GM21737 (cell line): Measurements from ENCODE around the gene MUC20.
"Not testable (repeated sequence)": the region's sequence is repeated elsewhere in the genome, so short reads cannot be mapped to it uniquely, and the experiment has no call there.

ENCODE experiments used
- ATAC-seq: cut with Tn5 transposase; IDR thresholded peaks from one replicate; pipeline ENCODE4 v1.9.1; 2021; ENCODE audit warnings: mild to moderate bottlenecking, moderate library complexity; ENCODE audit not compliant: unreplicated experiment

Gene MUC20

GRCh38 chr3:195710126-195710905, 10.5 kb upstream of the MUC20 start:
- ATAC-seq: not testable (repeated sequence)

DNA sequence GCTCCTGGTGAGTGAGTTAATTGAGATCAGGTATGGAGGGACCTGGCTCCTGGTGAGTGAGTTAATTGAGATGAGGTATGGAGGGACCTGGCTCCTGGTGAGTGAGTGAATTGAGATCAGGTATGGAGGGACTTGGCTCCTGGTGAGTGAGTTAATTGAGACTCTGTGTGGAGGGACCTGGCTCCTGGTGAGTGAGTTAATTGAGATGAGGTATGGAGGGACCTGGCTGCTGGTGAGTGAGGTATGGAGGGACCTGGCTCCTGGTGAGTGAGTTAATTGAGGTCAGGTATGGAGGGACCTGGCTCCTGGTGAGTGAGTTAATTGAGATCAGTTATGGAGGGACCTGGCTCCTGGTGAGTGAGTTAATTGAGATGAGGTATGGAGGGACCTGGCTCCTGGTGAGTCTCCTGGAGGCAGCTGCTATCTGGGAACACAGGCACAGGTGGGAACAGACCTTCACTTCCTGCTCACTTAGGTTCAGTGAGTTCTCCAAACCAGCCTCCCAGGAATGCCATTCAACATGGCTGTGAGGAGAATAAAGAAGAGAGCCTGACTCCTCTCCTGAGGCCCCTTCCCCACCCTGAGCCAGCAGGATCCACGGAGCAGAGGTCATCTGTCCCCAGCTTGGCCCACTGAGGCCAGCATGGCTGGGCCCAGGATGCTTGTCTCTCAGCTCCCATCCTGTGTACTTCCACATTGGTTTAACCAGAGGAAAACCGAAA, 9.5 kb upstream of the MUC20 start:
- ATAC-seq: not testable (repeated sequence)

DNA sequence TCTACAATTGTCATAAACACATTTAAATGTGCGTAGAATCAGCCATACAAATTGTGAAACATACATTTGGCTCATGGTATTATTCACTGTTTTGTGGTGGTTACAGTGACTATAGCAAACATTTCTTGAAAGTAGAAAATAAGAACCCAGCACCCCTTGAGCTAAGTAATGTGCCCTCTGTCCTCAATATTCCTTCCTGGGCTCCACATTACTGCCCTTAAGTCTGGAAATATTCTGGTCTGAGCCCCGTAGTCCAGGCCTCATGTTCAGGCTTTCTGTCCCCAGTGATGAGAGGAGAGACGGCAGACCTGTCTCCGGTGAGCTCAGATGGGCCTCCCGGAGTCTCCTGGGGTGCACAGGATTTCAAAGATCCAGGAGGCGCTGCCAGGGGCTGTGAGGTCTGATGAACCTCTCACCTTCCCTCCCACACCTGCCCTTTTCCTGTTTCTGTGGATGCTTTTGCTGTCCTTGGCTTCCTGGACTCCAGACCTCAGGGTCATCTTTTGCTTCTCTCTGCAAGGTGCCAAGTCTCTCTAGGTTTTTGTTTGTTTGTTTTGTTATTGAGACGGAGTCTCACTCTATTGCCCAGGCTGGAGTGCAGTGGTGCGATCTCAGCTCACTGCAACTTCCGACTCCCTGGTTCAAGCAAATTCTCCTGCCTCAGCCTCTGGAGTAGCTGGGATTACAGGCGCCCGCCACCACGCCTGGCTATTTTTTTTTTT, 8.8 kb upstream of the MUC20 start:
- ATAC-seq: no peak

DNA sequence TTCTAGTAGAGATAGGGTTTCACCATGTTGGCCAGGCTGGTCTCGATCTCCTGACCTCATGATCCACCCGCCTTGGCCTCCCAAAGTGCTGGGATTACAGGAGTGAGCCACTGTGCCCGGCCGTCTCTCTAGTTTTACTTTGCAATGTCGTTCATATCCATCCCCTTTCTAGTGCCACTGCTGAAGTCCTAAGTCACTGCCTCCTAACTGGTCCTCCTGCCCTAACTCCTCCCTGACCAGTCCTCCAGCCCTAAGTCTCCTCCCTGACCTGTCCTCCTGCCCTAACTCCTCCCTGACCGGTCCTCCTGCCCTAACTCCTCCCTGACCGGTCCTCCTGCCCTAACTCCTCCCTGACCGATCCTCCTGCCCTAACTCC, 8.3 kb upstream of the MUC20 start:
- not testable (repeated sequence) for ATAC-seq

DNA sequence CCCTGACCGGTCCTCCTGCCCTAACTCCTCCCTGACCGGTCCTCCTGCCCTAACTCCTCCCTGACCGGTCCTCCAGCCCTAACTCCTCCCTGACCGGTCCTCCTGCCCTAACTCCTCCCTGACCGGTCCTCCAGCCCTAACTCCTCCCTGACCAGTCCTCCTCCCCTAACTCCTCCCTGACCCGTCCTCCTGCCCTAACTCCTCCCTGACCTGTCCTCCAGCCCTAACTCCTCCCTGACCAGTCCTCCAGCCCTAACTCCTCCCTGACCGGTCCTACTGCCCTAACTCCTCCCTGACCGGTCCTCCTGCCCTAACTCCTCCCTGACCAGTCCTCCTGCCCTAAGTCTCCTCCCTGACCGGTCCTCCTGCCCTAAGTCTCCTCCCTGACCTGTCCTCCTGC, 7.6 kb upstream of the MUC20 start:
- ATAC-seq: not testable (repeated sequence)

DNA sequence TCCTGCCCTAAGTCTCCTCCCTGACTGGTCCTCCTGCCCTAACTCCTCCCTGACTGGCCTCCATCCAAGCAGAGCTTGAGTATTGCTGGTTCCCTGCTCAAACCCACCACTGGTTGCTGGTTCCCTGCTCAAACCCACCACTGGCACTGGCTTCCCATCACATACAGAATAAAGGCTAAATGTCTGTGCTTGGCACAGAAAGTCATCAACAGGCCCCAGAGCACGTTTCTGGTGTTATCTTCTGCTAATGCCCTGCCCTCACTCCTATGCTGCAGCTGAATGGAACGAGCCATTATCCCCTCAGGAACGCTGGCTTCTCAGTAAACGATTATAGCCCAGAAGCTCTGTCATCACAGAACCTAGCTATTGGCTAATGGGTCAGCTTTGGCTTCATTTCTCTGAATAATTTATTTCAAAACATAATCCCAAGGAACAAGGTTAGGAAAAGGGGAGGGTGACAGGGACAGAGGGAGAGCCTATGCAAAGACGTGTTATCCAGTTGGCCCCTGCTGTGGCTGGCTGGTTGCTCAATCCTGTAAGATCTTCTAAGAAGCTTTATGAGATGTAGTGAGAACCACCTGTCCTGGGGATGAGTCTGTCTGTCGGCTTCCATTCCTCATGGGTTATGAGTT, 6.3 kb upstream of the MUC20 start:
- no peak for ATAC-seq

GRCh38 chr3:195715134-195715533, 5.6 kb upstream of the MUC20 start:
- no peak for ATAC-seq

DNA sequence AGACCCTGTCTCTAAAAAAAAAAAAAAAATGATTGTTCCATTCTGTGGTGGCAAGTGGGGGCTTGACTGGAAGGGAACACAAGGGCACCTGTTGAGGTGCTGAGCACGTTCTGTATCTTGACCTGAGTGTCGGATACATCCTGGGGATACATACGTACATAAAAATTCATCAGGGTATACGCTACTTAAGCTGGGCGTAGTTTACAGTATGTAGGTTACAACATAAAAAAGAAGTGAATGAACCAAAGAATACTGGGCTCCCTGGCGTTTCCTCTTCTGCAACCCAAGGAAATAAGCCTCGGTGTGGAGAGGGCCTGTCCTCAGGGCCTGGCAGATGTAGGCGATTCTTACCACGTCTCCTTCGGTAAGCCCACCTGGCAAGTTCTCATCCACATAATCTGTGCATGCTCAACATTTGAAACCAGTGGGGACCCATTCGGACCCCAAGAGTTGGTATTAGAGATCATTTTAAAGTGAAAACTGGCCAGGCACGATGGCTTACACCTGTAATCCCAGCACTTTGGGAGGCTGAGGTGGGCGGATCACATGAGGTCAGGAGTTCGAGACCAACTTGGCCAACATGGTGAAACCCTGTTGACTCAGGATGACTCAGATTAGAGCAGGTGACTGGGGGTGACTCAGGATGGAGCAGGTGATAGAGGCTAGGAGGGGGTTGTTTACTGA, 5.1 kb upstream of the MUC20 start:
- ATAC-seq: no peak

DNA sequence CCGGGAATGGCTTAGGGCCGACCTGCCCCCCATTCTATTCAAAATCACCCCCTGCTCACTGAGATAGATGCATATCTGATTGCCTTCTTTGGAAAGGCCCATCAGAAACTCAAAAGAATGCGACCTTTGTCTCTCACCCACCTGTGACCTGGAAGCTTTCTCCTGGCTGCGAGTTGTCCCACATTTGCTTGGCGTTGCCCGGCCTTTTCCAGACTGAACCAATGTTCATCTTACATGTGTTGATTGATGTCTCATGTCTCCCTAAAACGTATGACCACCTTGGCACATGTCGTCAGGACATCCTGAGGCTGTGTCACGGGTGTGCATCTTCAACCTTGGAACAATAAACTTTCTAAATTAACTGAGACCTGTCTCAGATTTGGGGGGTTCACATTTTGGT, 3.4 kb upstream of the MUC20 start:
- ATAC-seq: no peak

GRCh38 chr3:195717852-195718476, 2.8 kb upstream of the MUC20 start:
- no peak for ATAC-seq

DNA sequence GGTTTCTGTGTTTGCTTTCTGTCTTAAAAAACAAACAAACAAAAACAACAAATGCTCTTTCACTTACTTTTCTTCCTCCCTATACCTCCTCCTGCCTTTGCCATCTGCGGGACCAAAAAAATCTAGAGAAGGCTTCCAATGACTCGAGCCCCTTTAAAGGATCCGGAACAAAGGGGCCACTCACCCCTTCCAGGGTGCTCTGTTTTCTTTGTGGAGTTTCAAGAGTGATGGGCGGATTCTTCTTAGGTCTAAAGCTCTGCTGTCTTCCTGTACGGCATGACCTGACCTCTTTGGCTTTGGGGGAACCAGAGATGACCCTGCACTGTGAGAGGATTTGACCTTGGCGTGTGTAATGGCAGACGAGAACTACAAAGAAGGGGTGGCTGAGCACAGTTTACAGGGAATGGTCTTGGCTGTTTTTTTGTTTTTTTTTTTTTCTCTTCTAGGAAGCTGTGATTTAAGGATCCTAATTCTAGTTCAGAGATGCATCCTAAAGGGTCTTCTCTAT, 2.2 kb upstream of the MUC20 start:
- no peak for ATAC-seq

GRCh38 chr3:195719514-195720254, 1.1 kb upstream of the MUC20 start:
- not testable (repeated sequence) for ATAC-seq

DNA sequence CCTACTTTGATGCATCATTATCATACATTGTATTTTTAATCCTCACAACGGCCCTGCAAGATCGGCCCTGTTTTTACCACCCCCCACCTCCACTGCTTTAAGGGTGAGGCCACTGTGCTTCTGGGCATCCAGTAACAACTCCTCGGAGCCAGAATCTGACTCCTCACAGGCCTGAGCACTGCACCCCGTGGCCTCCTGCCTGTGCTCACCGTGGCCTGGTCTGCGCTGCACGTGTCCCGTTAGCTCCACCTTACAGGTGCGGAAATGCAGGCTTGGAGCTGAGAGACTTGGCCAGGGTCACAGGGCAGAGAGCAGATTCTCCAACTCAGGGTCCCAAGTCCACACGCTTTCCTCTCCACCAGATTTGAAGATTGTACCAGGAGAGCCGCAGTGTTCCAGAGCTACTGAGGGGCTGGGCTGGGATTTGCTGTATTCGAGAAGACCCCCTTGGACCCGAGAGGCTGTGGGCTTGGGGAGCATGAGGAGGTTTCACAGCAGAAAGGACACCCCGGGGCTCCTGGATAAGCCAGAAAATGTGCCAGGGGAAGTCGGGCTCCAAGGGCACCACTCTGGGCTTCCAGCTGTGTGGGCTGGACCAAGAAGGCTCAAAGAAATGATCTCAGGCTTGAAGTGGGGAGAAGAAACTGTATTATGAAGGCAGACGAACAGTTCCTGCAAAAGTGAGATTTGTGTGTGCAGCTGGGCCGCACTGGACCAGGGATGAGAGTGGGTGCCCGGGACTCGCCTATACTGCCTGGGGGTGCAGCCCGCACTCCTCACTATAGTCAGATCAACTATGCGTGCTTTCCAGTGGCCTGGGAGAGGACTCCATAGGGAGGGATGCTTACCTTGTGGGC, 1.6 kb downstream of the MUC20 start:
- ATAC-seq: not testable (repeated sequence)

DNA sequence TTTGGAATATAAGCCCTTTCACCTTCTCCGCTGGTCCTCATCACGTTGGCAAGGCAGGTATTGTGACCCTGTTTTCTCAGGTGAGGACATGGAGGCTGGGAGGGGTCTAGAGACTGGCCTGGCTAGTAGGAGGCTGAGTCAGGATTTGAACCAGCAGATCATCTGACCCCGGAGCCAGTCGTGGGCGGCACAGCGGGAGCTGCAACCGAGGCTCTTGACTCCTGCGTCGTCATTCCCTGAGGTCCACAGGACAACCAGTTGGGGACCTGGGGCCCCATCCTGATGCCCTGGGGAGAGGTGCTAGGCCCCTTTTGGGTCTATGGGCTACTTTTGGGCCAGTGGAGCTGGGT, 2.2 kb downstream of the MUC20 start:
- ATAC-seq: not testable (repeated sequence)

DNA sequence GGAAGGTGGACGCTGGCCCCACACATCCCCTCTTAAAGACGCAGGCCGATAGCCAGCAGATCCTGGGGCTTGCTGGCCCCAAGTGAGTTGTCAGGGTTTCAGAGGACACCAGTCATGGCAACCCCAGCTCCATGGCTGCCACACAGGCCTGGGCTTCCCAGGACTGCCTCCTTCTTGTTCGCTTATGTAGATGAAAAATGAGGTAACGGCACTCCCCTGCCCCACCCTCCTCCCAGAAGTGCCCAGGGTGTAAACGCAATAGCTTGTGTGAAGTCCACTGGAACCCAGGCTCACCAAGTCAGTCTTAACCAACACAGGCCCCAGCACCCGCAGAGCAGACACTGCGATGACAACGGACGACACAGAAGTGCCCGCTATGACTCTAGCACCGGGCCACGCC, 3.6 kb downstream of the MUC20 start:
- ATAC-seq: not testable (repeated sequence)

DNA sequence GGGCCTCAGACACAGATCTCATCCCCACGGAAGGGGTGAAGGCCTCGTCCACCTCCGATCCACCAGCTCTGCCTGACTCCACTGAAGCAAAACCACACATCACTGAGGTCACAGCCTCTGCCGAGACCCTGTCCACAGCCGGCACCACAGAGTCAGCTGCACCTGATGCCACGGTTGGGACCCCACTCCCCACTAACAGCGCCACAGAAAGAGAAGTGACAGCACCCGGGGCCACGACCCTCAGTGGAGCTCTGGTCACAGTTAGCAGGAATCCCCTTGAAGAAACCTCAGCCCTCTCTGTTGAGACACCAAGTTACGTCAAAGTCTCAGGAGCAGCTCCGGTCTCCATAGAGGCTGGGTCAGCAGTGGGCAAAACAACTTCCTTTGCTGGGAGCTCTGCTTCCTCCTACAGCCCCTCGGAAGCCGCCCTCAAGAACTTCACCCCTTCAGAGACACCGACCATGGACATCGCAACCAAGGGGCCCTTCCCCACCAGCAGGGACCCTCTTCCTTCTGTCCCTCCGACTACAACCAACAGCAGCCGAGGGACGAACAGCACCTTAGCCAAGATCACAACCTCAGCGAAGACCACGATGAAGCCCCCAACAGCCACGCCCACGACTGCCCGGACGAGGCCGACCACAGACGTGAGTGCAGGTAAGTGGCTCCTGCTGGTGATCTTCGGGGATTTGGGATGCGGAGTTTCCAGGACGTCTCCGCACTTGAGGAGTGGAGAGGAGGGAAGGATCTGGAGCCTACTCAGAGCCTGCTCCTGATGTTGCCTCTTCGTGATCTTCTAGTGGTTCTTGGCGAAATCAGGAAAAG, 5.3 kb downstream of the MUC20 start:
- not testable (repeated sequence) for ATAC-seq

- ATAC-seq: no peak
Measured at GRCh38 chr3:195727606-195728195, 6.9 kb downstream of the MUC20 start.
